Colonic mucosa (tissue), 4 donors: ENCODE measurements around the gene KCNJ2. TPM values are rescaled to one million over a fixed set of nuclear protein-coding genes. Genes with fewer than 3 reads are reported as not detected.

Experiments
- DNase-seq: peaks from one replicate; pipeline ENCODE4 v3.0.0-alpha.2; 2020
- H3K27ac ChIP-seq: fragments of 200-600 bp; one replicate; pipeline ENCODE4 v1.8.0; 2021
- H3K27me3 ChIP-seq: fragments of 200-600 bp; one replicate; pipeline ENCODE4 v1.8.0; 2021
- H3K36me3 ChIP-seq: fragments of 200-600 bp; one replicate; pipeline ENCODE4 v1.8.0; 2021
- H3K4me1 ChIP-seq: fragments of 200-600 bp; one replicate; pipeline ENCODE4 v1.8.0; 2021; ENCODE audit warnings: mild to moderate bottlenecking
- H3K4me3 ChIP-seq: fragments of 200-600 bp; one replicate; pipeline ENCODE4 v1.8.0; 2021
- H3K9ac ChIP-seq, 2 donors: one replicate each; pipeline ENCODE4 v1.7.0; 2013; ENCODE audit warnings: control low read depth in 2 of 2, low read depth in 2 of 2, low read length in 2 of 2
- H3K9me3 ChIP-seq: fragments of 200-600 bp; one replicate; pipeline ENCODE4 v1.8.0; 2021
- CTCF ChIP-seq: fragments of 200-600 bp; IDR thresholded peaks from one replicate; pipeline ENCODE4 v1.8.0; 2022; ENCODE audit warnings: antibody characterized with exemption, mild to moderate bottlenecking
- intact Hi-C: fragments of 100-400 bp; cut with DNase I; formaldehyde crosslinking; loops from one replicate; pipeline ENCODE4 v1.14.1; 2022
- total RNA-seq, 2 donors: library from RNA; stranded (reverse); fragmentation: NEBNext Ultra II Directional in 1 of 2; extraction: Animal tissue kit (Norgen Biotek cat#: 25700) in 1 of 2; gene quantifications; one replicate each; pipeline ENCODE4 v1.2.1, GENCODE V29; 2021
- donor health status: healthy.
- donor health status: DM: no; HTN: no; CAD: no.
- donor health status: DM: no; HTN: no; CAD: no.

KCNJ2 gene
- total RNA-seq, 2 donors from 2014 or later: 7.4 to 18.2 TPM

GRCh38 chr17:70158180-70158579 lies 11.2 kb upstream of the KCNJ2 start:
- no peak for DNase-seq
- TF ChIP-seq CTCF: no peak
- Histone ChIP-seq H3K36me3 (no peaks in the 10 kb centered on the region), H3K4me3 (no peak overlapping the region), H3K9me3 (no peaks in the 10 kb centered on the region), H3K4me1 (no peaks in the 10 kb centered on the region), H3K27ac (no peak overlapping the region), H3K27me3 (no peaks in the 10 kb centered on the region), H3K9ac (no peak overlapping the region)
- intact Hi-C loops: no loop called here

- Histone ChIP-seq H3K36me3 (no peaks in the 10 kb centered on the region), H3K27ac (no peak overlapping the region), H3K4me1 (no peaks in the 10 kb centered on the region), H3K9me3 (no peaks in the 10 kb centered on the region), H3K9ac (no peak overlapping the region), H3K4me3 (no peak overlapping the region), H3K27me3 (no peaks in the 10 kb centered on the region)
- DNase-seq: no peak
- TF ChIP-seq CTCF: no peak
- intact Hi-C loops: no loop called here
These were observed 10.7 kb upstream of the KCNJ2 start for GRCh38 chr17:70158591-70158990.

- intact Hi-C loops: no loop called here
These were observed 9.4 kb upstream of the KCNJ2 start for GRCh38 chr17:70159980-70160379.

GRCh38 chr17:70161519-70161918 lies 7.8 kb upstream of the KCNJ2 start:
- H3K36me3 ChIP-seq: no peaks in the 10 kb centered on the region
- no peaks in the 10 kb centered on the region for H3K9me3 ChIP-seq
- no peaks in the 10 kb centered on the region for H3K4me1 ChIP-seq
- no peak overlapping the region for H3K4me3 ChIP-seq
- intact Hi-C loops: no loop called here
- no peak overlapping the region for H3K9ac ChIP-seq
- no peak for TF ChIP-seq CTCF
- H3K27ac ChIP-seq: no peak overlapping the region
- H3K27me3 ChIP-seq: no peaks in the 10 kb centered on the region
- no peak for DNase-seq

More at GRCh38 chr17:70159980-70160379, 9.4 kb upstream of the KCNJ2 start:
- Histone ChIP-seq H3K9ac (no peak overlapping the region), H3K4me3 (no peak overlapping the region), H3K4me1 (no peaks in the 10 kb centered on the region), H3K36me3 (no peaks in the 10 kb centered on the region), H3K9me3 (no peaks in the 10 kb centered on the region), H3K27ac (no peak overlapping the region), H3K27me3 (no peaks in the 10 kb centered on the region)
- TF ChIP-seq CTCF: no peak
- DNase-seq: no peak

- intact Hi-C loops: loop anchor here (5.0 kb wide), 1 partner anchor 387 kb away; no protein-coding TSS in a partner anchor
- no peaks in the 10 kb centered on the region for H3K36me3 ChIP-seq
- H3K9me3 ChIP-seq: no peaks in the 10 kb centered on the region
- TF ChIP-seq CTCF: no peak
- no peak overlapping the region for H3K4me3 ChIP-seq
- no peaks in the 10 kb centered on the region for H3K27me3 ChIP-seq
- no peak overlapping the region for H3K9ac ChIP-seq
- H3K27ac ChIP-seq: no peak overlapping the region
- H3K4me1 ChIP-seq: no peaks in the 10 kb centered on the region
- no peak for DNase-seq
These were observed 3.9 kb upstream of the KCNJ2 start for GRCh38 chr17:70165383-70165782.
